ENCODE measurements around the gene BDH1.

DNA sequence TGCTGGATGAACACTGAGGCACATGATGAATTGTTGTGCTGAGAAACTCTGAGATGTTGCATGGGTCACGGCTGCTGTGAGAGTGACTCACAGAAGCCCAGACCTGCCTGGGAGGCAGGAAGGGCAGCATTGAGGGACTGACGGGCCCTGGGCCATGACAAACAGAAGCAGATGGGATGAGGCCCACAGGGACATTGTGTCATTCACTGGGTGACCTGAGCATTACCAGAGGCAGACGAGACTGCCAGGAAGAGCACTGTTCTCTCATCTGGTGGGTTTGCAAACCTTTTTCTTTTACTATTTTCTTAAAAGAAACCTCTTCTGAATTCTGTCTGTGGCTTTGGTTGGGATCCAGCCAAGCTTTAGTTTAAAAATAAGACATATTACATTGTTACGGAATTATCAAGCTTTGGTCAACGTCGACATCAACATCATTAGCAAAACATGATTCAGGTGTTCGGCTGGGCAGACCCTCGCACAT is 67.8 kb downstream of the BDH1 start:
- TF ChIP-seq, protein P1, sequence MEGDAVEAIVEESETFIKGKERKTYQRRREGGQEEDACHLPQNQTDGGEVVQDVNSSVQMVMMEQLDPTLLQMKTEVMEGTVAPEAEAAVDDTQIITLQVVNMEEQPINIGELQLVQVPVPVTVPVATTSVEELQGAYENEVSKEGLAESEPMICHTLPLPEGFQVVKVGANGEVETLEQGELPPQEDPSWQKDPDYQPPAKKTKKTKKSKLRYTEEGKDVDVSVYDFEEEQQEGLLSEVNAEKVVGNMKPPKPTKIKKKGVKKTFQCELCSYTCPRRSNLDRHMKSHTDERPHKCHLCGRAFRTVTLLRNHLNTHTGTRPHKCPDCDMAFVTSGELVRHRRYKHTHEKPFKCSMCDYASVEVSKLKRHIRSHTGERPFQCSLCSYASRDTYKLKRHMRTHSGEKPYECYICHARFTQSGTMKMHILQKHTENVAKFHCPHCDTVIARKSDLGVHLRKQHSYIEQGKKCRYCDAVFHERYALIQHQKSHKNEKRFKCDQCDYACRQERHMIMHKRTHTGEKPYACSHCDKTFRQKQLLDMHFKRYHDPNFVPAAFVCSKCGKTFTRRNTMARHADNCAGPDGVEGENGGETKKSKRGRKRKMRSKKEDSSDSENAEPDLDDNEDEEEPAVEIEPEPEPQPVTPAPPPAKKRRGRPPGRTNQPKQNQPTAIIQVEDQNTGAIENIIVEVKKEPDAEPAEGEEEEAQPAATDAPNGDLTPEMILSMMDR (IDR thresholded peaks at IDR 0.05; ENCODE audit: insufficient read depth, low read depth, low read length) = no peak
- no peak for TF ChIP-seq EZH2 (IDR thresholded peaks at IDR 0.05; ENCODE audit: insufficient read depth, low read length)

Data from astrocyte (in vitro differentiated cells and primary cell).